GM12864 (cell line): Measurements from ENCODE around the gene SRD5A3.

Experiments
- DNase-seq: peaks from one replicate; pipeline ENCODE4 v3.0.0-alpha.2; 2011; ENCODE audit warnings: low read depth
- H3K4me3 ChIP-seq: 2 replicates; pipeline ENCODE4 v1.5.1; 2011; ENCODE audit warnings: mild to moderate bottlenecking, low read depth, low read length, control low read depth
- TF ChIP-seq, protein P1 (sequence below): IDR thresholded peaks from 2 replicates; pipeline ENCODE4 v1.5.1; 2011; ENCODE audit warnings: low read depth, mild to moderate bottlenecking, moderate library complexity, low read length, control low read depth, inconsistent platforms; ENCODE audit errors: missing control alignments

Gene SRD5A3

DNA sequence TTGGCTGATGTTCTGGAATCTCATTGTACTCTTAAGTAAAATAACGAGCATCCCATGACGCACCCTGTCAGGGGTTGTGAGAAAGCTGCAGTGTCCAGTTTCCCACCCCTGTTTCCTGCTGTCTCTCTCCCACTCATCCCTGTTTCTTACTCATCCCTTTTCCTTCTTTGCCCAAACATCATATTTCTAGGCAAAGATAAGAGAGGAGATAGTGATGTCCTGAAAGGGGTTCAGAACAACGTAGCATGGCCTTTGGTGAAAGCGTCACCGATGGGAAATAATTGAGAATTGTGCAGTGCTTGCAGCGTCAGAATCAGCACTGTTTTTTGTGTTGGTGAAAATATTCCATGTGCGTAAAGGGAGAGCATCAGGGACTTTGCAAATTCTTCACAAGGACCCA, 26.2 kb downstream of the SRD5A3 start:
- TF ChIP-seq, protein P1, sequence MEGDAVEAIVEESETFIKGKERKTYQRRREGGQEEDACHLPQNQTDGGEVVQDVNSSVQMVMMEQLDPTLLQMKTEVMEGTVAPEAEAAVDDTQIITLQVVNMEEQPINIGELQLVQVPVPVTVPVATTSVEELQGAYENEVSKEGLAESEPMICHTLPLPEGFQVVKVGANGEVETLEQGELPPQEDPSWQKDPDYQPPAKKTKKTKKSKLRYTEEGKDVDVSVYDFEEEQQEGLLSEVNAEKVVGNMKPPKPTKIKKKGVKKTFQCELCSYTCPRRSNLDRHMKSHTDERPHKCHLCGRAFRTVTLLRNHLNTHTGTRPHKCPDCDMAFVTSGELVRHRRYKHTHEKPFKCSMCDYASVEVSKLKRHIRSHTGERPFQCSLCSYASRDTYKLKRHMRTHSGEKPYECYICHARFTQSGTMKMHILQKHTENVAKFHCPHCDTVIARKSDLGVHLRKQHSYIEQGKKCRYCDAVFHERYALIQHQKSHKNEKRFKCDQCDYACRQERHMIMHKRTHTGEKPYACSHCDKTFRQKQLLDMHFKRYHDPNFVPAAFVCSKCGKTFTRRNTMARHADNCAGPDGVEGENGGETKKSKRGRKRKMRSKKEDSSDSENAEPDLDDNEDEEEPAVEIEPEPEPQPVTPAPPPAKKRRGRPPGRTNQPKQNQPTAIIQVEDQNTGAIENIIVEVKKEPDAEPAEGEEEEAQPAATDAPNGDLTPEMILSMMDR, result no peak
- no peak overlapping the region for H3K4me3 ChIP-seq
- no peak for DNase-seq

DNA sequence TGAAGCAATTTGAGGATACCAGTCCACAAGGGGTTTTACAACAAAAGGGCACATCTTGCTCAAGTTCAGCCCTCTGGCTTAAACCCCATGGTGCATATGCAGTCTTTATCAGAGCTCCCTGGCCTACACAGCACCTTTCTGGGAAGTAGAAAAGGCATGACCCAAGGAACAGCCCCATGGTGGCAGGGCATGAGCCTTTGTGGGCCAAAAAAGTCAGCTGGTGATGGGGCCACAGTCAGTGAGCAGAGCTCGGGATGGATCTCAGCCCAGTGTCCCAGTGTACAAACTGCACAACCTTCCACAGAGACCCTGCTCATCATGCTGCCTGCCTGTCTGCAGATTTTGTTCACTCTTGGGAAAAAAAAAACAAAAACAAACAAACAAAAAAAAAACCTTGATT, 27.4 kb downstream of the SRD5A3 start:
- no peak overlapping the region for H3K4me3 ChIP-seq
- TF ChIP-seq, protein P1, result no peak
- no peak for DNase-seq

- no peak overlapping the region for H3K4me3 ChIP-seq
- TF ChIP-seq, protein P1, result no peak
- no peak for DNase-seq
Observed at GRCh38 chr4:55376698-55377097, 30.7 kb downstream of the SRD5A3 start.

GRCh38 chr4:55378617-55379467, 32.8 kb downstream of the SRD5A3 start:
- H3K4me3 ChIP-seq, result no peak overlapping the region
- TF ChIP-seq, protein P1, result no peak
- DNase-seq, result no peak

GRCh38 chr4:55380576-55380975, 34.5 kb downstream of the SRD5A3 start:
- TF ChIP-seq, protein P1, result no peak
- H3K4me3 ChIP-seq, result no peak overlapping the region
- DNase-seq, result no peak

DNA sequence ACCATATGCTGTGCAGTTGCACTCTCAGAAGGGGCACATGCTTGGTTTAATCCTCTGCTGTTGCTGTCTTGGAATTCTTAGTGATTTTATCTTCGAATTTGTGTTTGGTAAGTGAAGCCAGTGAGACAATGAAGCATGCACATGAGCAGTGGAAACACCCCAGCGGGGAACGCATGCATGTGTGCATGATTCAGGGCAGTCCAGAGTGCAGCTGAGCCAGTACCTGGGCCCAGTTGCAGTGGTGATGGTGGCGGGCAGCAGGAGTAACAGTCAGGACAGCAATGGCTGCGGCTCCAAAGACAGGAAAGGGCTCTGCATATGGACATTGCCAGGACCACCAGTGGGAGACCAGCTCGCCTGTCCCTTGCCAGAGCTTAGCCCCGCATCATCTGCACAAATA, 35.5 kb downstream of the SRD5A3 start:
- H3K4me3 ChIP-seq, result no peak overlapping the region
- TF ChIP-seq, protein P1, result no peak
- DNase-seq, result no peak
